ENCODE data around the gene SCYL3.
"Not testable (repeated sequence)": the region's sequence is repeated elsewhere in the genome, so short reads cannot be mapped to it uniquely, and the experiment has no call there.

SCYL3 gene

GRCh38 chr1:169899519-169900217 is 6.0 kb upstream of the SCYL3 start:
- DNase-seq, result no peak

DNA sequence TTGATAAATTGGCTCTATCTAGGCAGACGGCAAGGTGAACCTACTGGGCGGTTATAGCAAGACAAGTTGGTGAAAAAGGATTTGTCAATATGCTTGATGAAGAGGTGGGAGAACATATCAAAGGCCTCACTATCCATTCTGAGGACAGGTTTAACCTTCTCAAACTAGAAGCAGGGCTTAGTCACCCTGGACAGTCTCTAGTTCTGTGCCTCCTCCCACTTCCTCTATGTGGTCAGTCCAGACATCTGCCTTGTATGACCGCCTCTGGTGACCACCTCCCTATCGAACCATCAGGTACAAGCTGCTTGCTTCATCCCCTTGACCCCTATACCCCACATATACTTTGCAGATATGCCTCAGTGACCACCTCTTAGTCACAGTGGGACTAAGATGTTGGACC is 2.3 kb upstream of the SCYL3 start:
- no peak for DNase-seq

DNA sequence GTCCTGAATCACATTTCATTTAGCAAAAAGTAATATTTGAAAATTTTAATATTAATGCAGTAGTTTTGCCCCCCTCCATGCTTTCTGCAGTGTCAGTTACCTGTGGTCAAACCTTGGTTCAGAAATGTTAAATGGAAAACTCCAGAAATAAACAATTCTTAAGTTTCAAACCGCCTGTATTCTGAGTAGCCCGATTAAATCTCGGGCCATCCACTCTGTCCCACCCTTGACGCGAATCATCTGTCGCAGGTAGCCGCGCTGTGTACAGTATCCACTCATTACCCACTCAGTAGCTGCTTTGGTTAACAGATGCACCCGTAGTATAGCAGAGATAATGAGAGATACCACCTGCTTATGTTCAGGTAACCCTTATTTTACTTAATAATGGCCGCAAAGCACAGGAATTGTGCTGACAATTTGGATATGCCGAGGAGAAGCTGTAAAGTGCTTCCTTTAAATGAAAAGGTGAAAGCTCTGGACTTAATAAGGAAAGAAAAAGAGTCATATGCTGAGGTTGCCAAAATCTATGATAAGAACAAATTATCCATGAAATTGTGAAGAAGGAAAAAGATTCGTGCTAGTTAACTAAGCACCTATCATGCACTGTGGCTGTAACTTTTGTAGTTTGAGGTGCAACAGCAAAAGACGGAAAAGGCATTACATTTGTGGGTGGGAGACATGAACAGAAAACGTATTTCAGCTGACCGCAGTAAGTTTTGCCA is 889 bp upstream of the SCYL3 start:
- DNase-seq, result no peak

GRCh38 chr1:169892927-169893644 is 610 bp downstream of the SCYL3 start:
- no peak for DNase-seq

GRCh38 chr1:169892176-169892926 is 1.3 kb downstream of the SCYL3 start:
- no peak for DNase-seq

DNA sequence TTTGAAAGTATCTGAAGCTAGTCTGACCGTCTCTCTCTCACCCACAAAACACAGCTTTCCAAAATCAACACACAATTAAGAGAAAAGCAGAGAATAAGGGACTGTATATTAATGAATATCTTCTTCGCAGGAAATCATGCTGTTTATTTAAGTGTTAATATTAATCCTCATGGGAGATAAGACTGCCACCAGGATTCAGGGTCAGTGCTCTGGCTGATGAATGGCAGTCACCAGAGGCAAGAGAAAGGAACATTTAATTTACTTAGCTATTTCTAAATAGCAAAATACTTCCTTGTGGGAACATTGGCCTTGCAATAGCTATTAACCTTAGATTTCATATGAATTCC is 2.2 kb downstream of the SCYL3 start:
- no peak for DNase-seq

- DNase-seq, result peak in 1 of 2 donors; percentile 23
Measured at GRCh38 chr1:169890761-169891538, 2.7 kb downstream of the SCYL3 start.

GRCh38 chr1:169889871-169890270 is 3.8 kb downstream of the SCYL3 start:
- DNase-seq, result no peak

GRCh38 chr1:169886931-169887330 is 6.8 kb downstream of the SCYL3 start:
- no peak for DNase-seq

DNA sequence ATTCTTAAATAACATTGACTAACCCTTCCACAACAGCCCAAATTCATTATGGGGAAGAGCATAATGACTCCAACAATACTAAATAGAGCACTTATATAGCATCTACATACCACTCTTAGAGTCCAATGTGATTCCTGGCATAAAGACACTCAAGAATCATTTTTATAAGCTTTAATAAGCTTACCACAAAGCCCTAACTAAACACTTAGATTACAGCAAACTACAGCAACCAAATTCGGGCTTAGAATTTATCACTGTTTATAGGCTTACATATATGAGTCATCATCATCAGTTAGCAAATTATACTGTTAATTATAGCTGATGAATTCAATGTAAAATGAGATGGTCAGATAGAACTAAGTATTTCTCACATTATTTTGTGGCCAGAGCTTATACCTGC is 7.3 kb downstream of the SCYL3 start:
- no peak for DNase-seq

DNA sequence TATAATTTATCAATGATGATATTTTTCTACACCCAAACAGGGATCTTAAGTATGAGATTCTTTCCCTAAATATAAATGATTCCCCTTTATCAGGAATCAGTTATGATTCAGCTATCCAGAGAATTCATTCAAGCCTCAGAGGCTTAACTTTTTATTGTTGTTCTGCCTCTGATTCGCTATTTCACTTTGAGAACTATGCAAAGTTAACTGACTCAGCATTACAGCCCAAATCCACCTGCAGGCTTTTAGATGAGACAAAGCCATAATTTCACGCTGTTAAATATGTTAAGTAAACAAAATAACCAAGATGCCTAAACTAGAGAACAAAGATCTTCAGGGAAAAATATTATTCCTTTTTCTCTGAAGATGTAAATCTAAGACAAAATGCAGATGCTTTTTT is 8.5 kb downstream of the SCYL3 start:
- DNase-seq, result no peak

DNA sequence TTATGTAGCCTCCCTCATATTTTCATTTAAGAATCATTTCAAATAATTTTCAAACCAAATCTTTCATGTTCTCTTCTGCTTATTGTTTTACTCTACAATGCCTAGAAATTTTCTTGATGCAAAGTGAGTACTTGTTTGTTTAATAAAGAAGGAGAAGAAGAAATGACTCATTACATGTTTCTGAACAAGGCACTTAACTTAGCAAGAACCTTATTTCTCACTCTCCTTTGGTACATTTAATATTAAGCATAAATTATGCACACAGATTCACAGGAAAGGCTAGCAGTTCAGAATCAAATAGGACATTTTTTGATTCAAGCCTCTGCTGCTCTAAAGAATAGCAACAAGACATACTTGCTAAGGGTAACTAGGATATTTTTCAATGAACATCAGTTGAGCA is 9.1 kb downstream of the SCYL3 start:
- DNase-seq, result no peak

DNA sequence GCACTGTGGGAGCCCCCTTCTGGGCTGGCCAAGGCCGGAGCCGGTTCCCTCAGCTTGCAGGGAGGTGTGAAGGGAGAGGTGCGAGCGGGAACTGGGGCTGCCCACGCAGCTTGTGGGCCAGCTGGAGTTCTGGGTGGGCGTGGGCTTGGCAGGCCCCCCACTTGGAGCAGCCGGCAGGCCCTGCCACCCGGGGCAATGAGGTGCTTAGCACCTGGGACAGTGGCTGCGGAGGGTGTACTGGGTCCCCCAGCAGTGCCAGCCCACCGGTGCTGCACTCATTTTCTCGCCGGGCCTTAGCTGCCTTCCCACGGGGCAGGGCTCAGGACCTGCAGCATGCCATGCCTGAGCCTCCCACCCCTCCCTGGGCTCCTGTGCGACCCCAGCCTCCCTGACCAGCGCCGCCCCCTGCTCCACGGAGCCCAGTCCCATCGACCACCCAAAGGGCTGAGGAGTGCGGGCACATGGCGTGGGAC is 11.6 kb downstream of the SCYL3 start:
- no peak for DNase-seq

DNA sequence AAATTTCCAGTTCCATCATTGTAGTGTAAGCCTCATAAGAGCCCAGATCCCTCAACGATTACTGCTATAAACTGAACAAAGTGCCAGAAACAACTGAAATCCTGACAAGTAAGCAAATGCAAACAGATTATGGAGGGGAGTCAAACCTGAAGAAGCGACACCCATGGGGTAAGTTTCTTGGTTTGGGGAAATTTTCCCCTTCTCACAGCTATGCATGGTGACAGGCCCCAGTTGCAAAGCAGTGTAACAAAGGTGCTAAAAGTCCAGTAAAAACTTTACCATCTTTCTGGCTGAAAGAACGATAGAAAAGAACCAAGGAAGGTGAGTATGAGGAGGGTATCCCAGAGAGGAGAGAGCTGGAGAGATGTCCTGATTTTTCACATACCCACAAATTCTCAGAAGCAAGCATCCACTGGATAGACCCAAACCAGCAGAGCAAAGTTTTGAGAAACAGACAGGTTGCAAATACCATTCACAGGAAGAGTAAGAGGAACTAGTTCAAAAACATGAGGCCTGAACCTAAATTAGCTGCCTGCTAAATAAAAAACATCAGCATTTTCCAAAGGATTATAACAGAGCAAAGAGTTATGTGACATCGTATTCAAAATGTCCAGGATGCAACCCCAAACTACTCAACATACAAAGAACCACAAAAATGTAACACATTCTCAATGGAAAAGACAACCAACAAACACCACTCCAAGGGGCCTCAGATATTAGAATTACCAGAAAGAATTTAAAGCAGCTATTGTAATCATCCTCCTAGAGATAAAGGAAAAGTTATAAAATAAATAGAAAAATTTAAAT is 14.5 kb downstream of the SCYL3 start:
- no peak for DNase-seq

DNA sequence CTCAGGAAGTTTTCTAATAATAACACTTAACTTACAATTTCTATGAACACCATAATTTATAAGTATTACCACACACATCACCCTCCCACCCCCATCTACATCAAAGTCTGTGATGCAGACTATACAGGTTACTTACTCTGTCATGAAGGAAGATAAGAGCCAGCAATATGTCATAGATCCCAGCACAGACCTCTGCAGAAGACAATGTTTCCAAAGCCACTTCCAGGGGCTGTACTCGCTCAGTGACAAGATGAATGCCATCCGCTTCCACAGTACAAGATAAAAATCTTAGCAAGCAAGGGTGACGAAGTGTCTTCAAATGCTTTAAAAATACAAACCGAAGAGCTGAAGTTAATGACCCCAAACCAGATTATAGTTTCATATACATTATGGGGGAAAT is 15.2 kb downstream of the SCYL3 start:
- no peak for DNase-seq

DNA sequence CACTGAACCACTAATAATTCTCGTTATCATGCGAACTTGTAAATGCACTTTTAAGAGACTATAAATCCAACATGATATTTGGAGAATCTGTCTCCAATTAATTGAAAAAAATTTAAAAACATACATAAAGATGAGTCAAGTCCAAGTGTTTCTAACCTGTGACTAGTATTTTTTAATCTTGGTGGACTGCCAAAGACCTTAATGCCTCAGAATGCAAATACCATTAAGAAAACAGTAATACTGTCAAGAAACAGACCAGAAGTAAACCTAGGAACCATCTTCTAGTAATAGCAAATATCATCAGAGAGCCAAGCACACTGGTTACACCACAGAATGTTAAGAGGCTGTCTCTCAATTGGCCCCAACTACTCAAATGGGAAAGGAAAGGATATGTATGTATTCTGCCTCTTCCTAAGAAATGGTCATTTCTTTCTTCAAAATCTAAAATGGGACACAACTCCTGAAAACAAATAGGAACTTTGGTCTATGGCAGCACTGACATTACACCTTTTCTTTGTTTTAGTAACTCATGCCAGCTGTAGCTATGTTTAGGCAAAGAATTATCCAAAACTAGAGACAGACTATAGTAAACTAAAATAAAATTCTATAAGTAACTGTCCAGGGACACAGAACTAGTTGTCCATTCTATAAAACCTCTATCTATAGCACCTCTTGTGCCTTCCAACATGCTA is 15.8 kb downstream of the SCYL3 start:
- no peak for DNase-seq

GRCh38 chr1:169874229-169874628 is 19.5 kb downstream of the SCYL3 start:
- DNase-seq, result no peak

- no peak for DNase-seq
Measured at GRCh38 chr1:169873582-169874199, 20.0 kb downstream of the SCYL3 start.

- DNase-seq, result no peak
Measured at GRCh38 chr1:169872906-169873305, 20.8 kb downstream of the SCYL3 start.

- DNase-seq, result not testable (repeated sequence)
Measured at GRCh38 chr1:169871988-169872387, 21.7 kb downstream of the SCYL3 start.
